Muscle layer of duodenum (tissue), 2 donors: ENCODE results near the gene RPL21.
"Not testable (repeated sequence)": the region's sequence is repeated elsewhere in the genome, so short reads cannot be mapped to it uniquely, and the experiment has no call there.

ENCODE experiments used
- H3K27ac ChIP-seq: one replicate; pipeline ENCODE4 v1.7.0; 2013; ENCODE audit warnings: mild to moderate bottlenecking, low read length
- H3K27me3 ChIP-seq: one replicate; pipeline ENCODE4 v1.7.0; 2013; ENCODE audit warnings: low read depth, mild to moderate bottlenecking, control low read depth, low read length
- H3K36me3 ChIP-seq, 2 donors: one replicate each; pipeline ENCODE4 v1.7.0; 2013; ENCODE audit warnings: low read length in 2 of 2, control low read depth in 1 of 2, mild to moderate bottlenecking in 1 of 2; ENCODE audit not compliant: insufficient read depth in 2 of 2, control insufficient read depth in 1 of 2
- H3K4me1 ChIP-seq, 2 donors: one replicate each; pipeline ENCODE4 v1.7.0; 2013; ENCODE audit warnings: low read length in 2 of 2, mild to moderate bottlenecking in 2 of 2, control low read depth in 1 of 2, moderate library complexity in 1 of 2; ENCODE audit not compliant: insufficient read depth in 2 of 2, control insufficient read depth in 1 of 2
- H3K4me3 ChIP-seq, 2 donors: one replicate each; pipeline ENCODE4 v1.7.0; 2013; ENCODE audit warnings: low read length in 2 of 2, low read depth in 1 of 2, mild to moderate bottlenecking in 1 of 2
- H3K9me3 ChIP-seq, 2 donors: one replicate each; pipeline ENCODE4 v1.7.0; 2013; ENCODE audit warnings: low read length in 2 of 2, control low read depth in 1 of 2, mild to moderate bottlenecking in 1 of 2; ENCODE audit not compliant: control insufficient read depth in 1 of 2
- donor health status: healthy.

Gene RPL21

DNA sequence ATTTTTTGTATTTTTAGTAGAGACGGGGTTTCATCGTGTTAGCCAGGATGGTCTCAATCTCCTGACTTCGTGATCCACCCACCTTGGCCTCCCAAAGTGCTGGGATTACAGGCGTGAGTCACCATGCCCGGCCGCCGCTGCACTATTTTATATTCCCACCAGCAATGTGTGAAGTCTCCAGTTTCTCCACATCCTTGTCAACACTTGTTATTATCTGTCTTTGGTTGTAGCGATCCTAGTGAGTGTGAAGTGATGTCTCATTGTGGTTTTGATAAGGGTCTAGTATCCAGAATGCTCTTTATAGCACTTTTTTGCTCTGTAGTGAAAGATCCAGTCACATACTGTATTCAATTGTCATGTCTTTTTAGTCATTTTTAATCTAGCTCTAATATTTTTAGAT, 40.6 kb downstream of the RPL21 start:
- H3K27ac ChIP-seq, H3K27me3 ChIP-seq, H3K4me3 ChIP-seq, H3K4me1 ChIP-seq, H3K9me3 ChIP-seq, H3K36me3 ChIP-seq: not testable (repeated sequence)

DNA sequence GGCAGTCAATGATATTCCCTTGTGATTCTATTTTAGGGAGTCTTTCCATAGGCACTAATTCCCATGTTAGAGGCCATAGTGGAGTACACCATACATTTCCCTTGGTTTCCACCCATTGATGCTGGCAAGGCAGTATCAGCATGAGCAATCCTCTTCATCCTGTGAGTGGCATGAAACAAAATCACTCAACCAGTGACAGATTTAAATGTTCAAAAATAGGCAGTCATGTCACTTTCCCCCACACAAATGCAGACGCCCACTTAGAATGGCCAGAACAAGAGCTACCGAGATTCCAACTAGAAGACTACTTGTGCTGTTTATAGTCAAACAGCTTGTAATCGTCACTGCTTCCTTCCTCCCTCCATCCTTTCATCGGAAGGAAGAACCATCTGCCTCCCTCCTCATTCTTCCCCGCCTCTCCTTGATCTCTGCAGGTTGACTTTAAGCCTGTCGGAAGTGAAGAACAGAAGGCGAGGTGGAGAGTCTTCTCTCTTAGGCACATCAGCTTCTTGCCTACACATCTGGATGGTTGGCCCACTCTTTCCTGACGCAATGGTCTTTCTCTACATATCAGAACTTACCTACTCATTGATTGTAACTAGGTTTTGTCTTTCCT, 41.8 kb downstream of the RPL21 start:
- H3K27ac ChIP-seq = no peak overlapping the region

DNA sequence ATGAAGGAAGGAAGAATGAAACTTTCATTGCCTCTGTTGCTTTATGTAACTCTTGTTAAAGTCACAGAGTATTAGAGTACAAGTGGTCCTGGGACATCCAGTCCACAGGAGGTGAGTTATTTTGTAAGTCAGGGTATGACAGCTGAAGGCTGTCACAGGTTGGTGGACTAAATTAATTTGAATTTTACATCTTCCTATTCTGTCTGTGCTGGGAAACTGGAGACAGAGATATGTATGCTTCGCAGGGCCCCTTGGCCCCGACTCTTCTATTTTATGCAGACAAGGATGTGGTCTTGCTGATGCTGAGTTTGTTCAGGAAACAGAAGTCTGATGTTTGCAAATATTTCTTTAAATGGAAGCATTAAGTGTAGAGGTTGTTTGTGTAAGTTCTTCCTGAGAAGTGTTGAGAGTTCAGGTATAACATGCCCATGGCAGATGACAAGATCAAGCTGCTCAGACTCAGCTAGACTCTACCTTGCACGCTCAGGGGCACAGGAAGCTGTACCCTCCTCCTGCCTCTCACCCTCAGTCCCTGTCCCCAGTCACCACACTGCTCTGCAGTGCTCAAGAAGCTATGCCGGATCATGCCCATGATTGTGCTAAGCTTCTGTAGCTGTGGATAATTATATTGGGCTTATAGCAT, 42.6 kb downstream of the RPL21 start:
- Histone ChIP-seq H3K27me3 (no peaks in the 10 kb centered on the region), H3K27ac (no peak overlapping the region)

More for the DNA sequence above, 41.8 kb downstream of the RPL21 start:
- no peak overlapping the region for H3K4me3 ChIP-seq
- H3K27me3 ChIP-seq = no peaks in the 10 kb centered on the region
- no peaks in the 10 kb centered on the region for H3K36me3 ChIP-seq
- no peaks in the 10 kb centered on the region for H3K4me1 ChIP-seq
- no peaks in the 10 kb centered on the region for H3K9me3 ChIP-seq

DNA sequence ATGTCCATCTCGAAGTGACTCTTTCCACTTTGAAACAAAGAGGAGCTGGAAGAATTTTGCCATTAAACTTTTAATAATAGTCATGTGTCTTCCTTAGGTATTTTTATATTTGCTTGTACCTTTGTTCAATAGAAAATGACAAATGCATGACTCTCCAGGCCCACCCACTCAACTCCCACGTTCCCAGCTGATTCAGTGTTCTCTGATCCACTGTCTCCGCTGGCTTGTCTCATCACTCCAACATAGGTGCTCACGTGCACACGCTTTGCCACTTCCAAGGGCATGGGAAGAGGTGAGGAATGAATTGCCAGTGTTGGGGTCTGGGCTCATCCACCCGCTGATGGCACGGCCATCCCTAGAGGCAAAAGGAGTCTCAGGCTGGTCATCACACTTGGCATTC, 43.7 kb downstream of the RPL21 start:
- Histone ChIP-seq H3K27ac (no peak overlapping the region), H3K9me3 (no peaks in the 10 kb centered on the region), H3K27me3 (no peaks in the 10 kb centered on the region), H3K4me1 (no peaks in the 10 kb centered on the region), H3K36me3 (no peaks in the 10 kb centered on the region), H3K4me3 (no peak overlapping the region)

More for the DNA sequence above, 42.6 kb downstream of the RPL21 start:
- Histone ChIP-seq H3K9me3 (no peaks in the 10 kb centered on the region), H3K4me3 (no peak overlapping the region), H3K4me1 (no peaks in the 10 kb centered on the region), H3K36me3 (no peaks in the 10 kb centered on the region)

DNA sequence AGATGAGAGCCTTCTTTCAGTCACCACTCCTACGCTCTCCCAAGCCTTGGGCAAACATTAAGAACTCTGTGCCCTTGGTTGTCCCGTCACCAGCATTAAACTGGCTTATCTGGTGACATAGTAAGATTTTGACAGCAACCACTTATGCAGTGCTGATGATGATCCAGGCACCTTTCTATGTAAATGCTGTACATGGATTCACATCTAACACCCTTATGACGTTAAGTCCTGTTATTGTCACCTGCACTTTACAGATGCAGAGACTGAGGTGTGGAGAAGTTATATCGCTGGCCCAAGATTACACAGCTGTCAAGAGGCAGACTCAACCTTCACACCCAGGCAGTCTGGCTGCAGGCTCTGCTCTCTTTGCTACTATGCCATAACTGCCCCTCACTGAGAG, 44.3 kb downstream of the RPL21 start:
- H3K36me3 ChIP-seq = no peaks in the 10 kb centered on the region
- H3K27ac ChIP-seq = no peak overlapping the region
- no peak overlapping the region for H3K4me3 ChIP-seq
- H3K27me3 ChIP-seq = no peaks in the 10 kb centered on the region
- no peaks in the 10 kb centered on the region for H3K9me3 ChIP-seq
- H3K4me1 ChIP-seq = no peaks in the 10 kb centered on the region

DNA sequence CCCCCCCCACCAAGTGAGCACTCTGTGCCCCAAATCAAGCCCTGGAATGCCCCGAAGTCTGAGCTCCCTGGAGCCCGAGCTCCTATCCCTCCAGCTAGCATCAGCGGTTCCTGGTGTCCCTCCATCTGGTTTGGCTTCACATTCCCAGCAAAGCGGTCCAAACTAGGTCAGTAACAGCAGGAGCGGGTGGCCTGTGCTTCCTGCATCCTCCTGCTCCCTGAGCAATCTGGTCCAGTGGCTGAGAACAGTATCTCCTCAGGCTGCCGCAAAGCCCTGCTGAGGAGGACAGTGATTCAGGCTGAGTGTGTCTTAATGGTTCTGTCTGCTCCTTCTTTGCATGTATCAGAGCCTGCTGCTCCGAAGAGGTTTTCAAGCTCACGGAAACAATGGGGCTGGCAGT, 45.1 kb downstream of the RPL21 start:
- H3K36me3 ChIP-seq = no peaks in the 10 kb centered on the region
- no peaks in the 10 kb centered on the region for H3K27me3 ChIP-seq
- no peaks in the 10 kb centered on the region for H3K4me1 ChIP-seq
- no peaks in the 10 kb centered on the region for H3K9me3 ChIP-seq
- no peak overlapping the region for H3K27ac ChIP-seq
- no peak overlapping the region for H3K4me3 ChIP-seq

DNA sequence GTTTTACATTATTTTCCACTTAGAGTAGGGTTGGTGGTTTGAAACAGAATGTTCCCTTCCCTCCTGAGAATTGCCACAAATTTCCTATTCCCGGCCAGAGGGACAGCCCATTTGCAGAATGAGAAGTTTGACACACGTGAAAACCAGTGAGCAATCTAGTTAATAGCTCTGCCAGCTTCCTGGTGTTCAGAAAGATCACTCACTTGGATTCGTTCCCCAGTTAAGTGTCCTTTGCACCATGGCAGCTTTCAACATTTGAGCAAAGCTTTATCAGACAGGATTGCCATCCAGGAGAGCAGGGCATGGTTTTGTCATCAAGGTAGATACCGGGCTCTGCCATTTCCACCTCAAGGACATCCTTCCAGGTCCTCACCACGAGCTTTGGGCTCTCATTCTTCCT, 47.5 kb downstream of the RPL21 start:
- Histone ChIP-seq H3K9me3 (no peaks in the 10 kb centered on the region), H3K36me3 (no peaks in the 10 kb centered on the region), H3K27ac (no peak overlapping the region), H3K4me1 (no peaks in the 10 kb centered on the region), H3K27me3 (no peaks in the 10 kb centered on the region), H3K4me3 (no peak overlapping the region)

DNA sequence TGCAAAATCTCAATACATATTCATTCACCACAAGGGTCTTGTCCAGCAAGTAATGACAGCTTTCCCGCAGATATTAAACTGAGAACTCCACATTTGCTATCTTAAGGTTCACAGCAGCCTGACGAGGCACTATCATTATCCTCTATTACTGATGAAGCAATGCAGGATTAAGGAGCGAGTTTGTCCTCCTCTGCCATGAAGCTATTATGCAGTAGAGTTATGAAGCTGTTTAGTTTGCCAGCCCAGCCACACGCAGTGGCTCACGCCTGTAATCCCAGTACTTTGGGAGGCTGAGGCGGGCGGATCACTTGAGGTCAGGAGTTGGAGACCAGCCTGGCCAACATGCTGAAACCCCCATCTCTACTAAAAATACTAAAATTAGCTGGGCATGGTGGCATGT, 49.0 kb downstream of the RPL21 start:
- H3K36me3 ChIP-seq, H3K4me1 ChIP-seq, H3K4me3 ChIP-seq, H3K27ac ChIP-seq, H3K27me3 ChIP-seq, H3K9me3 ChIP-seq: not testable (repeated sequence)

DNA sequence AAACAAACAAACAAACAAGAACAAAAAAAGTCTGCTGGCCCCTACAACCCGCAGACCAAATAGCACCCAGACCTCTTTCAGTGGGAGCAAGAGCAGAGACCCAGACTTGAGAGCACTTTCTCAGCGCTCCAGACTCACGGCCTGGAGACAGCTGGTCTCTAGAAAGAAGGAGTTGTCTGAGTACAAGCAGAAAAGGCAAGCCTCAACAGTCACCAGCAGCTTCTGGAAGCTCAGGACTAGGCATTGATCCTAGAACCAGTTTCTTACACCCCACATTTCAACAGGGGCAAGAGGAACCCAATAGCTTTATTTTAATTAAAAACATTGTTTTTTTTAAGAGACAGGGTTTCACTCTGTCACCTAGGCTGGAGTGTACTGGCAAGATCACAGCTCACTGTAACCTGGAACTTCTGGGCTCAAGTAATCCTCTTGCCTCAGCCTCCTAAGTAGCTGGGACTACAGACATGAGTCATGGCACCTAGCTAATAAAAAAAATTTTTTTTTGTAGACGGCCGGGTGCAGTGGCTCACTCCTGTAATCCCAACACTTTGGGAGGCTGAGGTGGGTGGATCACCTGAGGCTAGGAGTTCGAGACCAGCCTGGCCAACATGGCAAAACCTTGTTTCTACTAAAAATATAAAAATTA, 49.7 kb downstream of the RPL21 start:
- Histone ChIP-seq H3K4me1 (no peaks in the 10 kb centered on the region), H3K4me3 (no peak overlapping the region), H3K9me3 (no peaks in the 10 kb centered on the region), H3K27ac (no peak overlapping the region), H3K27me3 (no peaks in the 10 kb centered on the region), H3K36me3 (no peaks in the 10 kb centered on the region)

DNA sequence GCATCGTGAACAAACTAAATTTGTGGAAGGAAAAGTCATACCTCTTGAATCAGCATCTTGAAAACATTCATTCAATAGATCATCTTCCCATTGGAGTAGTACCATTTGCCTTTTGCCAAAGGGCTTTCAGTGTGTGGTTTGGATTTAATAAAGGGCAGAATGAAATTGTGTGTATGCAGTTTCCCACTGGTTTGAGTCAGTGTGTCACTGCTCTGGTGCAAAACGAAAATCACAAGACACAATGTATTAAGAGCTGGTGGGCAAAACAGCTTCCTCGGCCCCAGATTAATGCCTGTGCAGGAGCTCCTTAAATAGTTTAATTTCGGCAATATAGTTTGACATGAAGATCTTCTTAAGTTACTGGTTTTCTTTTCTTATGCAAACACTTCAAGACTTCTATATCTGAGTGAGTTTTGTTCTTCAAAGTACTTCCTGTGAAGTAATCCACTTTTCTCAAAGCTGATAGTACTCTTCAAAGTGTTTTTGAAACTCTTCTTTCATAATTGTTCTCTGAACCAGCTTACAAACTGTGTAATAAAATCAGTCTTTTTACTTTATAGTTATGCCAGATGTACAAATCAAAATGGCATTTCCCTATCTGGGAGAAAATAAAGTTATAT, 51.4 kb downstream of the RPL21 start:
- Histone ChIP-seq H3K4me1 (no peaks in the 10 kb centered on the region), H3K36me3 (no peaks in the 10 kb centered on the region), H3K4me3 (no peak overlapping the region), H3K27me3 (peaks cover 3% of the 10 kb centered on the region), H3K27ac (no peak overlapping the region), H3K9me3 (no peaks in the 10 kb centered on the region)

DNA sequence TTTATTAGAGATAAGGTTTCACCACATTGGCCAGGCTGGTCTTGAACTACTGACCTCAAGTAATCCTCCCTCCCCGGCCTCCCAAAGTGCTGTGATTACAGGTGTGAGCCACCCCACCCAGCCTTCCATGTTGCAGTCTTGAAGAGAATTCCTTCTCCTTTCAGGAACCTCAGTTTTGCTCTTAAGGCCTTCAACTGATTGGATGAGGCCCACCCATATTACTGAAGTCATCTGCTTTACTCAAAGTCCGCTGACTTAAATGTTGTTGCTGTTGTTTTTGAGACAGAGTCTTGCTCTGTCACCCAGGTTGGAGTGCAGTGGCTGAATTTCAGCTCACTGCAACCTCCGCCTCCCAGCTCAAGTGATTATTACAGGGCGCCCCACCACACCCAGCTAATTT, 52.7 kb downstream of the RPL21 start:
- no peak overlapping the region for H3K4me3 ChIP-seq
- no peaks in the 10 kb centered on the region for H3K36me3 ChIP-seq

More for the DNA sequence above, 52.7 kb downstream of the RPL21 start:
- no peaks in the 10 kb centered on the region for H3K9me3 ChIP-seq
- peaks cover 3% of the 10 kb centered on the region for H3K27me3 ChIP-seq
- no peak overlapping the region for H3K27ac ChIP-seq
- no peaks in the 10 kb centered on the region for H3K4me1 ChIP-seq
